GM18858 (cell line): ENCODE data around the gene ZNF883.

ENCODE experiments used
- ATAC-seq: cut with Tn5 transposase; IDR thresholded peaks from one replicate; pipeline ENCODE4 v1.9.1; 2021; ENCODE audit not compliant: unreplicated experiment

The ZNF883 gene

GRCh38 chr9:112921549-112921948 is 90.4 kb downstream of the ZNF883 start:
- ATAC-seq, result no peak

DNA sequence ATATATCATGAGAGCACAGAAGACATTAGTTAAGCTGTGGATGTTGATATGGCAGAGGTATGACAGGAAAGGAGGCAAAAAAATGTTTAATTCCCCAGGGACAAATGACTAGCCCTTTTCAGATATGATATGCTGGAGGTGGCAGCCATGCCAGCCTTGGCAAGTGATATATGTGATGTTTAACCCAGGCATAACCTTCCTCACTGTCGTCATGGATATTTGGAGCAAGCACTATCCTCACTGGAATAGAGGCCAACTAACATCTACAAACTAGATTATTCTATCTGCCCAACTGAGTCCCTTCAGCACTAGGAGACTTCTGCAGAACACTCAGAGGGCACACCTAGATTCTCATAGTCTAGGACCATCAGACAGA is 94.0 kb downstream of the ZNF883 start:
- no peak for ATAC-seq

DNA sequence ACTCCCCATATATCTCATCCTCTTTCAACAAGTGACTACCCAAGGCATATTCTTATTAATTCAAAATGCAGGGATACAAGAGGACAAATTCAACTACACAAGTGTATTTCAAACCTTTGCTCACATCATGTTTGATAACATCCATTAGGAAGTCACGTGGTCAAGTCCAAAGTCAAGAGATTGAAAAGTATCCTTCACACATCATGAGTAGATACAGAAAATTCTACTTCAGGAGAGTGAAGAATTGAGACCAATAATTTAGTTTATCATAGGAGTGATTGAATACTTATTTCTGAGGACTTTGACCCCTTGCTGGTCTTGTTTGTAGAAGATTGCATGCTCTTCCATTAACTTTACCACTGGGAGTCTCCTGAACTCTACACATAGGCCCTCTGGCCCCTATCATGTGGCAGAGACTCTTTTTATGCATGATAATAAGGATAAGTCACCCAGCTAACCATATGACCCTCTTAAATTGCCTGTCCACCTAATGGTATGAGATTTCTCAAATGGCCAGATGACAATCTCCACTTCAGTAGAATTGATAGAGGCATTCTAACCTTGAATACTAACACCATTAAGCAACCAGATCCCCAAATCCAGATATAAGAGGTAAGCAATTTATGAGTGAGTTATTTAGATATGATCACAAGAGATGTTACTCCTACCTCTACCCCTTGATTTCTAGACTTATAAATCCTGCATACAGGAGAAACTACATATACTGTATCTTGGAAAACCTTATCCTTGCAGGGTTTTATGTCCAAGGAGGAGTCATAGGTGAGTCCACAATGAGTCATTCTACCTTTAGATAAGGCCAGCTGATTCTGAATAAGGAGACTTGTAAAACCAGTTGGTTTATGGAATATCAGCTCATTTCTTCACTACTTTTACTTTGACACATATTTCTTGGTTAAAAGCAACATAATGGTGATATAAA is 94.7 kb downstream of the ZNF883 start:
- ATAC-seq, result no peak

DNA sequence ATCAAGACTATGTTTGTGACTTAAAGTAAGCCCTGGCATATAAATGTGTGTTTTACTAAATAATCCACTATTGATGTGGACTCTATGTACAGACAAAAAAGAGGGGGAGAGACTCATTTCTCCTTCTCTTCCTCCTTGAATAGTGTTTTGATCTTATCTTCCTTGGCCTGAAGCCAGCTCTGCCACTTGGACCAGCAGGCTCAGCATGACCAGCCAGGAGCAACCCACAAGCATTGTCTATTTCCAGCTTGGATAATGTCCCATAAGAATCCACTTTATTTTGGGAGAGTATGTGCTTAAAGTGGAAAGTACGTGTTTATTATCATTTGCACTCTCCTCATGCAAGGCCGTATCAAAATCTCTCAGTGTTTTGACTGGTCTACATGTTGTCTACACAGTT is 97.5 kb downstream of the ZNF883 start:
- ATAC-seq, result no peak

DNA sequence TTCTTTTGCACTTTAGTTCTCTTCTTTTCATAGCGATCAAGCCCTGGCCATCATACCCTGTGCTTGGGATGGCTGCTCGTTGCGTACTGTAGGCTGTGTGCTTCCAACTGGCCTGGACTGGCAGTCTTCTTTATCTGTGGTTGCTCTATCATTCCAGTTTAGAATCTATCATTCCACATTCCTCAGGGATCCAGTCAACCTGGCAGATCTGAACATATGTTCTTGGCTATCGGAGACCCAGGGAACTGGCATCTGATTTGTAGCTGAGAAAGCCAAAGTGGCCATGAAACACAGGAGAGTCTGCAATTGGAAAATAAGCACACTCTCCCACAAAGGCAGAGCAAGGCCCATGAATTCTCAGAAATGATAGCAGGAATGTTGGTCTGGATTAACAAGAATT is 98.7 kb downstream of the ZNF883 start:
- ATAC-seq, result no peak

- ATAC-seq, result no peak
Observed at GRCh38 chr9:112912636-112913035, 99.4 kb downstream of the ZNF883 start.

DNA sequence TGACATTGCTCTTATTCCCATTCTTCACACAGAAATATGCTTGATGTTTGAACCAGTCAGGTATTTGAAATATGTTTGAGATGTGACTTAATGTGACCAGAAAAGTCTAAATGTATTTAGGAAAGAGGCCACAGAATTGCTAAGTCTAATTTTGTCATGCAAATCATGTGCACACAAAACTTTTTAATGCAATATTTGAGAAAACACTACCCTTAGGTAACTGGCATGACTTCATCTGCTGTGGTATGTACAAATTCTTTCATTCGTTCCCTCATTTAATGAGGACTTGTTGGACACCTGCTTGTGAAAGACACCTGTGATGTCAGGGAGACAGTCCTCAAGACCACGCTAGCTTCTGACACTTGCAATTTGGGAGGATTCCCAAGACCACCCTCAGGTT is 100.3 kb downstream of the ZNF883 start:
- ATAC-seq, result no peak
